GM12874 (cell line): Measurements from ENCODE around the gene GDF9.

ENCODE experiments used
- TF ChIP-seq, protein P1 (sequence below): IDR thresholded peaks from 2 replicates; pipeline ENCODE4 v1.5.1; 2011; ENCODE audit warnings: low read depth, mild to moderate bottlenecking, control low read depth, low read length, moderate library complexity; ENCODE audit not compliant: insufficient read depth

GDF9 gene

DNA sequence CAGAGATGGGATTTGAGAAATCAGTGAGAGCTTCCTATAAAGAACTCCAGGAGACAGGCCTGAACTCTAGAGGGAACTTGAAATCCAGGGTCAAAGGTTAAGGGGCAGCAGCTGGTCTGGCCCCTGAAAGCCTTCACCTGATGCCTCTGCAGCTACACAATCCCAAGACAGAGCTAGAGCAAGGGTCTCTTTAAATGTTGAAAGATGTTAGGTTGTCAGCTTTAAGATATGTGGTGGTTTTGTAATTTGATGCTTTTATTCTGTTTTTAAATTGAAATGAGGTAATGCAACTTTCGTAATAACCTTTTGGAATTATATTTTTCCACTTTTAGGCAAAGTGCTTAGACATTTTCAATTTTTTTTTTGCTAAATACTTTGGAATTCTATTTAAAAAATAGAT lies 50.8 kb downstream of the GDF9 start:
- TF ChIP-seq, protein P1, sequence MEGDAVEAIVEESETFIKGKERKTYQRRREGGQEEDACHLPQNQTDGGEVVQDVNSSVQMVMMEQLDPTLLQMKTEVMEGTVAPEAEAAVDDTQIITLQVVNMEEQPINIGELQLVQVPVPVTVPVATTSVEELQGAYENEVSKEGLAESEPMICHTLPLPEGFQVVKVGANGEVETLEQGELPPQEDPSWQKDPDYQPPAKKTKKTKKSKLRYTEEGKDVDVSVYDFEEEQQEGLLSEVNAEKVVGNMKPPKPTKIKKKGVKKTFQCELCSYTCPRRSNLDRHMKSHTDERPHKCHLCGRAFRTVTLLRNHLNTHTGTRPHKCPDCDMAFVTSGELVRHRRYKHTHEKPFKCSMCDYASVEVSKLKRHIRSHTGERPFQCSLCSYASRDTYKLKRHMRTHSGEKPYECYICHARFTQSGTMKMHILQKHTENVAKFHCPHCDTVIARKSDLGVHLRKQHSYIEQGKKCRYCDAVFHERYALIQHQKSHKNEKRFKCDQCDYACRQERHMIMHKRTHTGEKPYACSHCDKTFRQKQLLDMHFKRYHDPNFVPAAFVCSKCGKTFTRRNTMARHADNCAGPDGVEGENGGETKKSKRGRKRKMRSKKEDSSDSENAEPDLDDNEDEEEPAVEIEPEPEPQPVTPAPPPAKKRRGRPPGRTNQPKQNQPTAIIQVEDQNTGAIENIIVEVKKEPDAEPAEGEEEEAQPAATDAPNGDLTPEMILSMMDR: no peak

DNA sequence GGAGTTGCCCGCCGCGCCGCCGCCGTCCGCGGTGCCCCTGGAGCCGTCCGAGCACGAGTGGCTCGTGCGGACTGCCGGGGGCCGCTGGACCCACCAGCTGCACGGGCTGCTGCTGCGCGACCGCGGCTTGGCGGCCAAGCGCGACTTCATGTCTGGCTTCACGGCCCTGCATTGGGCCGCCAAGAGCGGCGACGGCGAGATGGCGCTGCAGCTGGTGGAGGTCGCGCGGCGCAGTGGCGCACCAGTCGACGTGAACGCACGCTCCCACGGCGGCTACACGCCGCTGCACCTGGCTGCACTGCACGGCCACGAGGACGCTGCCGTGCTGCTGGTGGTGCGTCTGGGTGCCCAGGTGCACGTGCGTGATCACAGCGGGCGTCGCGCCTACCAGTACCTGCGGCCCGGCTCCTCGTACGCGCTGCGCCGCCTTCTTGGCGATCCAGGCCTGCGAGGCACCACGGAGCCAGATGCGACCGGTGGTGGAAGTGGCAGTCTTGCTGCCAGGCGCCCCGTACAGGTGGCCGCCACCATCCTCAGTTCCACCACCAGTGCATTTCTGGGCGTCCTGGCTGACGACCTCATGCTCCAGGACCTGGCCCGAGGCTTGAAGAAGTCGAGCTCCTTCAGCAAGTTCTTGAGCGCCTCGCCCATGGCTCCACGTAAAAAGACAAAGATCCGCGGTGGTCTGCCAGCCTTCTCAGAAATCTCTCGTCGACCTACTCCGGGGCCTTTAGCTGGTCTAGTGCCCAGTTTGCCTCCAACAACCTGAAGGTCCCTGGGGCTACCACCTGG lies 51.6 kb downstream of the GDF9 start:
- TF ChIP-seq, protein P1: no peak

DNA sequence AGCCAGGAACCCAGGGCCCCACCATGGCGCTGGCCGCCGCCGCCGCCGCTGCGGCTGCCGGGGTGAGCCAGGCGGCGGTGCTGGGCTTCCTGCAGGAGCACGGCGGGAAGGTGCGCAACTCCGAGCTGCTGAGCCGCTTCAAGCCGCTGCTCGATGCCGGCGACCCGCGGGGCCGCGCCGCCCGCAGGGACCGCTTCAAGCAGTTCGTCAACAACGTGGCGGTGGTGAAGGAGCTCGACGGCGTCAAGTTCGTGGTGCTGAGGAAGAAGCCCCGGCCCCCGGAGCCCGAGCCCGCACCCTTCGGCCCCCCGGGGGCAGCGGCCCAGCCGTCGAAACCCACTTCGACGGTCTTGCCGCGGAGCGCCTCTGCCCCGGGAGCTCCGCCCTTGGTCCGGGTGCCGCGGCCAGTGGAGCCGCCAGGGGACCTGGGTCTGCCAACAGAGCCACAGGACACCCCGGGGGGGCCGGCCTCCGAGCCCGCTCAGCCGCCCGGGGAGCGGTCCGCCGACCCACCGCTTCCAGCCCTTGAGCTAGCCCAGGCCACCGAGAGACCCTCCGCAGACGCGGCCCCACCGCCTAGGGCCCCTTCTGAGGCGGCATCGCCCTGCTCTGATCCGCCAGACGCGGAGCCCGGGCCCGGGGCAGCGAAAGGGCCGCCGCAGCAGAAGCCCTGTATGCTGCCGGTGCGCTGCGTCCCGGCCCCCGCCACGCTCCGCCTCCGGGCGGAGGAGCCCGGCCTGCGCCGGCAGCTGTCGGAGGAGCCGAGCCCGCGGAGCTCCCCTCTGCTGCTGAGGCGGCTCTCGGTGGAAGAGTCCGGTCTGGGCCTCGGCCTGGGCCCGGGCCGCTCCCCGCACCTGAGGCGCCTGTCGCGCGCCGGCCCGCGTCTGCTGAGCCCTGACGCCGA lies 52.4 kb downstream of the GDF9 start:
- TF ChIP-seq, protein P1: no peak

DNA sequence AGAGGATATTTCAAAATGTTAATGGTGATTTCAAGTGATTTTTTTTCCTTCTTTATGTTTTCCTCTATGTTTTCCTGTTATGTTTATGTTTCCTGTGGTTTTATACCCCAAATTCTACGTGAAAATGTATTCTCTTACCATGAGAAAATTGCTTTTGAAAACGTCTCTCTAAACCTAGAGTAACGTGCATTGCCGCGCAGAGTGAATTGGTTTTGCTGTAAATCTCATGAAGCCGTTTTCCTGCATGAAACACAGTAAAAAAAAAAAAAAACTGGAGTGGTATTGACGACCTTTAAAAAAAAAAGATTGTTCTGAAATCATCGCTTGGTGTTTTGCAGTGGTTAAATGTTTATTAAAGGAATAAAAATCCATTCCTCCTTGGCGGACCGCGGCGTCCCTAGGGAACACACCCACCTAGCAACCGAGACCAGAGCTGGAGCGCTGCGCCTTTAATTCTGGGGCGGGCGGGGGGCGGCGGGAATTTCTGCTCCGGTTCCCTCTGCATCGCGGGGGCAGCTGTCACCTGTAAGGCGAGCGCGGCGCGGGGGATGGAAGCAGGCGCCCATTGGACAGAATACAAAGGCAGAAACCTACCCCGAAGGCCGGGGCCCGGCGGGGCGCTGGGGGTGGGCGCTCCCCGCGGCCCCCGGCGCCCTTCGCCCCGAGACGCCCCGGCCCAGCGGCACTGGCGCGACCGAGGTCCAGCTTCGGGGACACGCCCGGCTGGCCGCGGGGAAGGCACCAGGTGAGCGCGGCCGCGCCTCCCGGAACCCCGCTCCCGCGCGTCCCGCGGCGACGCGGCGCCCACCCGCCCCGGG lies 53.3 kb downstream of the GDF9 start, which contains the start of gene SOWAHA:
TSS of gene SOWAHA (plus strand) at position 522 of the 818 bp plus-strand sequence. CDS start 320 bp downstream, outside the sequence.
- TF ChIP-seq, protein P1: no peak

DNA sequence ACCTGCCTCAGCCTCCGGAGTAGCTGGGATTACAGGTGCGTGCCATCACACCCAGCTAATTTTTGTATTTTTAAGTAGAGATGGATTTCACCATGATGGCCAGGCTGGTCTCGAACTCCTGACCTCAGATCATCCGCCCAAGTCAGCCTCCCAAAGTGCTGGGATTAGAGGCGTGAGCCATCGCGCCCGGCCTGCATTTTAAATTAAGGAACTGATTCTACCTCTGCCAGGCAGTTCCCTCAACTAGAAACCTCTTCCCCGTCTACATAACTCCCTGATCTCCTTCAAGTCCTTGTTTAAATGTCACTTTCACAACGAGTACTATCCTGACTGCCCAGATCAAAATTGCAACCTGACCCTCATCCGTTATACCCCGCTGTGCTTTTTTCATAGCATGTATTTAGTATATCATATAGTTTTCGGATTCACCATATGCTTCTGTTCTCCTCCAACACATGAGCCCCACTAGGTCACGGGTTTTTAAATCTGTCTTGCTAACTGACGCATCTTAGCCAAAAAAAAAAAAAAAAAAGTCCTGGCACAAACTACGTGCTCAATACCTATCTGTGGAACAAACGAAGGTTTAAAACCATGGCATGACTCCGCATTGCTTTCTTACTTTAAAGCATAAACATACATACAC lies 54.0 kb downstream of the GDF9 start:
- TF ChIP-seq, protein P1: no peak
